ENCODE measurements around the gene AGBL1.
"Not testable (repeated sequence)": the region's sequence is repeated elsewhere in the genome, so short reads cannot be mapped to it uniquely, and the experiment has no call there.

AGBL1 gene

DNA sequence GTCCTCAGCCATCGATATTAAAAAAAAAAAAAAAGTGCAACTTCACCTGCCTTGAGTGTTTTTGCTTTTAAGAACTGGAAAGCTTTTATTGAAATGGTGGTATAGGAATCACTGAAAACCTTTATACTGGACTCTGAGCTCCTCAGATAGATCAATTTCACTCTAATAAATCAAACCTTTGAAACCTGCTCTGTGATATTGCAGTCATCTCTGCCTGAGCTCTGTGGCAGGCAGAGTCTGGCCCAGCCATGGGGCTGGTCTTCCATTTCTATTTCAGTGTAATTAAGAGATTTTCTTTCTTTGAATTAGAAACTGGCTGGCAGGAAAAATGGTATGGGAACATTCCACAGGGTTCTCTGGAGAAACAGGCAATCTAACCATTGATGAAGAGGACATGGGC, 762.5 kb downstream of the AGBL1 start:
- DNase-seq: no peak

DNA sequence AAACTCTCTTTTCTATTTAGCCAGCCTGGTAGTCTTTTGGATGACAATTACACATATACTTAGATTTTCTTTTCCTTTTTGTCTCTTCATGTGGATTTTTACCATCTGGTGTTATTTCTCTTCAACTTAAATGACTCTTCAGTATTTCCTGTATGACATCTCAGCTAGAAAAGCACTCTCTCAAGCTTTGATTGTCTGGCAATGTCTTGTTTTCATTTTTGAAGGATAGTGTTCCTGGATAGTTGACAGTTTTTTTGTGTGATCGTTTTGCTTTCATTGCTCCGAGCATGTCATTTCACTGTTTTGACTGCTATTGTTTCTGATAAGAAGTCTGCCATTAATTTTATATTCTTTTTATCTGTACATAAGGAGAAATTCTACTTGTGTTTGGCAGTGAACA, 766.4 kb downstream of the AGBL1 start:
- no peak for DNase-seq

DNA sequence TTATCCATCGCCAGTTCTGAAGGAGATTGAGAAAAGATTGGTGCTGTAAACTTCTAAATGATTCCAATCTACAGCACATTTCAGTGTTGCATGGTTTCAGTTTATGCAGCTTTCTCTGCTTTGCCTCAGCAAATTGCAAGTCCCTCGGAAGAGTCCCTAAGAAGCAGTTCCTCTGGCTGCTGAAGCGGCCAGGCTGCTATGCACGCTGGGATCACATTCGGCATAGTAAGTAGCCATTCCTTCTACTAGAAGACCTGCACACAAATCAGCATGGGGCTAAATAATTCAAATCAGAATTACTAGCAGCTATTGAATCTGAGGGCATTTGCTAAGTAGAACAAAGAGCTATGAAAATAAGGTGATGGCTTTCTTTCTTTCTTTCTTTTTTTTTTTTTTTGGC, 769.5 kb downstream of the AGBL1 start:
- no peak for DNase-seq

DNA sequence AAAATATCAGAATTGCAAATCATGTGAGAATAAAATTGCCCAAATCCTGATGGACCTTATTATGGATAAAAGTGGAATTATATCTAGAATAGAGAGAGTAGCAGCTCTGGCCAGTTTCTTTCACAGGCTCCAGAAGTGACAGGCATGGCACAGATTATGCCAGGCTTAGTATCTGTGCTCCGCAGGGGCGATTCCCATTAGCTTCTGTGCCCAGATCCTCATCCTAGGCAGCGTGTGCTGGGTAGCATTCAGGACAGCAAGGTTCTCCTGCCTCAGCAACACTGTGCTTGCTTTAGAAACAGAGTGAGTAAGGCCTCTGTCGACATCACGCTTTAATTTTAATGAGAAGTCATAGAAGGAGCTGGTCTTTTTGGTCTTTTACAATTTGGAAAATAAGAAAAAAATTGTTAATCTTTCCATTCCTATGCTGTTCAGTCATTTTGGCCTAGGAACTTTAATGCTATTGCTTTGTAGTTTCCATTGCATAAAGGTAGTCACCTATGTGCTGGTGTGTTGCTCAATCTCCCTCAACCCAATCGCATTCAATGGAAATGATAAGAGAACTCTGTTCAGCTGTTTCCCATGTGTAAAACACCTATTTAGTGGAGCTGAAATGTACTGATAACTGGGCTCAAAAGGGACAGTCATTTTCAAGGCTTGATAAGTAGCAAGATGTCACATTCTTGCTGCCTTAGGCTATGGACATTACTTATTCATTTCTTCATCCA, 770.1 kb downstream of the AGBL1 start:
- DNase-seq: no peak

DNA sequence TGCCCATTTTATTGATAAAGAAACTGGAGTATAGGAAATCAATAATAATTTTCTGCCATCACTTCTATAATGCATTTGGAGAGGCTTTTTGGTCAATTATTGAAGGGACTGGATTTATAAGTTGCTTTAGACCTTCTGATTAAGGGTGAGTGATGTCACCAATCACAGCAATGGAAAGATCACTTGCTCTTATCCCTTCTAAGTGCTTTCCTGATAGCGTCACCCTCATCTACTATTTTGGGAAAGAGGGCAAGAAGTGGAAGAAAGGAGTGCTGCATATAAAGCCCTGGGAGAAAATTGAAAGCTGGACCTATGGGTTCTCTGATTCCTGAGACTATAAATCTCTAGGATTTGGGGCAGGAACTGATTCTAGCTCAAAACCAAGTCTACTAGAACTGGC, 771.3 kb downstream of the AGBL1 start:
- no peak for DNase-seq

DNA sequence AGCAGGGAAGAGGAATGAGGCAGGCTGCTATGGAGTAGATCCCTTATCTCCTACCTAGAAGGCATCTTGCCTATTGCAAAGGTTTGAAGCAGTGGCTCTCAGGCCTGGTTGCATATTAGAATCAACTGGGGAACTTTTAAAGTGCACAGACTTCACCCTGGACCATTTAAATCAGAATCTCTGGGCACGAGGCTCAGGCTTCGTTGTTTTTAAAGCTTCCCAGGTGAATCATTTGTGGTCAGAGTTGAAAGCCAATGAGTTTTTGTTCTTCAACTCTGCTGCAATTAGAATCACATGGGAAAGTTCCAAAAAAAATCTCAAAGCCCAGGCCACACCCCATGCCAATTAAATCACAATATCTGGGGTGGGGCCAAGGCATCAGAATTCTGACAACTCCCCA, 773.1 kb downstream of the AGBL1 start:
- no peak for DNase-seq

DNA sequence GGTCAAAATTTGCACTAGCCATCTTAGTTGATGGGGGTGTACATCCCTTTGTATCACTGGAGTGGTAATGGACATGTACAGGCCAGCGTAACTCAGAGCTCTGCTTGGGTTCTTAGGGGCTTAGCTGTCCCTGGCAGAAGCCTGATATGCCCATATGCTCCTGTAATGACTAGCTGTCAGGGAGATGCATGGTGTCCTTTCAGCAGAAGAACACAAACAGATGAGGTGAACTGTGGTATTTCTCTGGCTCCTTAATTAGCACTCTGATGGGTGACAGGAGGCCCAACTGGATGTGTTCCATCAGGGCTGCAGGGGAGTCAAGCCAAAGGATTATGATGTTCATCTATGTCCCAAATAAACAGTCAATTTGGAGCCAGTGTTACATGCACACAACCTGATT, 774.5 kb downstream of the AGBL1 start:
- no peak for DNase-seq

DNA sequence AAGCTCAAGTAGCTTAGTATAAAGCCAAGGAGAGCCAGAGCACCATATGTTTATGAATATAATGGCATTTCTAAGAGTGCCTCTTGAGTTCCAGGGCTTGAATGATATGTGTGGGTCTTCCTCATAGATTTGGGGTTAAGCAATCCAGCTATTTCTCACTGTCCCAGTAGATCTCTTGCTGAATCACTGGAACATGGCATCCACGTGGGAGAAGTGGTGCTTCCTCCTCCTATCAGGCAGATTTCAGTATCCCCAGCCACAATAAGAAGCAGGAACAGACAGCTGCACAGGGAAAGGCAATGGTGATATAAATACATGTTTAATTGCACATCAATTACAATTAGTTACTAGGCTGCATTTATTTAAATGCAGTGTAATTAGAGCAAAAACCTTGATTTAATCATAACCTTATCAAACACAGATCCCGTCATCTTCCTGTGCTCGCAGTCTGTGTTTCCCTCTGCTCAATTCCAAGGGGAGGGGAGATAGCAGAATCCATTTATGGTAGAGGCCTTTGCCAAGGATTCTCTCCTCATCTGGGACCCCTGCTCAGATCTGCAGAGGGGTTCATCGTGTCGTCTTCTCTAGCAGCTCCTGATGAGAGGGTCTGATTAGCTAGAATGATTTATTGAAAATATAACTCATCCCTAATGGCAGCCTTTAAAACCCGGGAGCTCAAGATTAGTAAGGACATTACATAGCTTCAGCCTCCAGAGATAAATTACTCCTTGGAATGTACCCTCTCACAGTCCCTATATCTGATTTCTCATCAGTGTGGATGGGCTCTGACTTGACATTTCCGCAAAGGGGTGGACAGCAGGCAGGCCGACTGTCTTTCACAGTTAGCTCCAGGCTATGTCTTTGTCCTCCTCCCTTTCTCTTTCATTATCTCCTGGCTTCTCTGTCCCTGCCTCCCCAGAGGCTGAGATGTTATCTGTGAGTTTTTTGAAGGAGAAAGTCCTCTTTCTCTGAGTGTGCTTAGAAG, 775.9 kb downstream of the AGBL1 start:
- no peak for DNase-seq

DNA sequence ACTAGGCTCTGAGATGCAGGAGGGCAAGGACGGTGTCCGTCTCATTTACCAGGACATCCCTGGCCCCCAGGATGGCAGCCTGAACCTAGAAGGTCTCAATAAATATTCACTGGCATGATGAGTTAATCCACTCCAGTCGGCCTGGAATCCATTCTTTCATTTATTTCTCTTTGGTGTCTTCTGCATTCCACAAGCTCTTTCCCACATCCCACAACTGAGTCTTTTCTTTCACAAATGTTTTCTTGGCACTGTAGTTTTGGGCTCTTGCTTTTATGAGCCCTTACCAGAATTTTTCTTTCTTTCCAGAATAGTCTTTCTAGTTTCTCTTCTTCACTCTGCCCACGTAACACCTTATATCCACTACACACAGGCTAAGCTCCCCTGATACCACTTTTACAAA, 778.0 kb downstream of the AGBL1 start:
- no peak for DNase-seq

DNA sequence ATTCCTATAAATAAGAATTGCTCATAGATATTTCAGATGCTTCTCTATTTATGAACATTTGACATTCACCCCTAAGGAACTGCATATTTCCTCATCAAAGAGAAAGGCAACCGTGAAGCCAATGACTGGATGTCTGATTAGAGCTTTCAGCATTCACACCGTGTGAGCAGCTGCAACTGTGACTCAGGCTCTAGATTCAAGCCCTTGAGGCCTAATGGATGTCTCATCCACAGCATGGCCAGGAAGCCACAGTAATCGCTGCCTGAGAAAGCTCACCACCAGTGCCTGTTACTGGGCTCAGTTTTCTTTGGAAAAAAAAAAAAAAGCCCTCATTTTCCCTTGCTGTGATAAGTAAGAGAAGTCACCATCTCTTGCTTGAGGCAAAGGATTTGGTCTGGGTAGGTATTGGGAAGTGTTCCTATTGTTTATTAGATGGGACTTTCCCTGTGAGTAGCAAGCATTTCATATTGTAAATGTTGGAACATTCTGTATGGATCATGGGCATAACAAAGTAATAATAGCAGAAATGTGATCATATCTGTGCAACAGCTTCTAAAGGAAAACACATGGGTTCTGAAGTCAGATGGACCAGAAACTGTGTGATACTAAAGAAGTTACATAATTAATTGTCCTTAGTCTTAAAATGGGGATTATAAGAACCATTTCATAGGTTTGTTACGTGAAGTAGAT, 783.7 kb downstream of the AGBL1 start:
- no peak for DNase-seq

DNA sequence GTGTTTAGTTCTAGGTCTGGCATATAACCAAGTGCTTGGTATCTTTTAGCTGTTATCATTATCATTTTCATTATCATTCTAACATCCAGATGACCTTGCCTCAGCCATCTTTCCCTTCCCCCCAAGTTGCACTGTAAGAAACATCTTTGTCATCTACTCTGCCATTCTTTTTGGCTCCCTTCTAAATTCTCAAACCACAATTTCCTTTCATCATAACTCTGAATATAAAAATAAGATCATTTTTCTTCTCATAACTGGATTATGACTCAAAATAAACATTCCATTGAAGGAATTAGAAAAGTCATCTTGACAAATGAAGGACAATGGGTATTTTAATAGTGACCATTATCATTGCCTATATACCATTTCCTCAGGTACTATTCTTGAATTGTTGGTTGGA, 786.2 kb downstream of the AGBL1 start:
- no peak for DNase-seq

DNA sequence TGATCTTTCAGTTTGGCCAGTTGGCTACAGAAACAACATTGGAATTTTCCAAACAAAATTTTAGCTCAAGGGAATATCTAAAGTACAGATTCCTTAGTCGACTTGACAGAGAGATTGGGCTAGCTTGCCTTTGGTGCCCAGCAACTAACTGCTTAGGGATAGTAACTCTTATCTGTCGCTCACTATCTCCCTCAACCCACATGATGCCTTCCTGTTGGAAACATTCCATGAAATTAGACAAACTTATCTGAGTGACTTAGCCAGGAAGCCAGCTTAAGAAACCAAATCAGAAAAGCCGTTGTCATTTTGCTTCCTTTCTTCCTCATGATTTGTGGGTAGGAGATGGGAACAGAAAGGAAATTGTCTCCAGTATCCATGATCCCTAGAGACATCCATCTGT, 791.2 kb downstream of the AGBL1 start:
- DNase-seq: no peak

DNA sequence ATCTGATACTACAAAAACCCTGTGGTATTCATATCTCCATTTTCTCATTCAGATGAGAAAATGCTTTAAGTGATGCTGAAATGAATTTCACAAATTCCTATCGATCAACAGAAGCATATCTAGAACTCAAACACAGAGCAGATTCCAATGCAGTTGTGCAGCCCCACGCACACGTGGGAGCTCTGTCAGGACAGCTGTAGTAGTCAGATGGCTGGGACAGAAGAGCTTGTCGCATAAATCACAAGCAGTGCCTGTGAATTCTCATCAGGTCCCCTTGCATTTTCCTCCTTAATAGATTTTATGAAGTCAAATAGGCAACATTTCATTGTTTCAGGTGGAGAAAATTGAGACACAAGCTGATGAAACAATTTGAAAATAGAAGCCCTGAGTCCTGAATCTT, 792.3 kb downstream of the AGBL1 start:
- DNase-seq: no peak

DNA sequence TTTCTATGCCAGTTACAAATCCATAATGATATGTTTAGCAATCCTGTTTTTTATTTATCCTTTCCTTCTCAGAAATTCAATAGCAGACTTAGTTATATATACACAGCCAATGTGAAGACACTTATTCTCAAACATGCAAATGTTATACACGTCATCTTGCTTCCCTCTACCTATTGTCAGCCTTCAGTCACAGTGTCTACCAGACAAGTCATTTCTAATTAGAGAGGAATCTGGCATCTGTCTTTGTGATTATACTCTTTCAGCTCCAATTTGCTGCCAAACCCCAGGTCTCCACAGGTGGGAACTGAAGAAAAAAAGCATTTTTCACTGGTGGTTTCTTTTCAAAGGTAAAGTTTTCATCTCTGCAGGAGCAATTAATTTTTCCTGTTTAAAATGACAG, 793.1 kb downstream of the AGBL1 start:
- no peak for DNase-seq

DNA sequence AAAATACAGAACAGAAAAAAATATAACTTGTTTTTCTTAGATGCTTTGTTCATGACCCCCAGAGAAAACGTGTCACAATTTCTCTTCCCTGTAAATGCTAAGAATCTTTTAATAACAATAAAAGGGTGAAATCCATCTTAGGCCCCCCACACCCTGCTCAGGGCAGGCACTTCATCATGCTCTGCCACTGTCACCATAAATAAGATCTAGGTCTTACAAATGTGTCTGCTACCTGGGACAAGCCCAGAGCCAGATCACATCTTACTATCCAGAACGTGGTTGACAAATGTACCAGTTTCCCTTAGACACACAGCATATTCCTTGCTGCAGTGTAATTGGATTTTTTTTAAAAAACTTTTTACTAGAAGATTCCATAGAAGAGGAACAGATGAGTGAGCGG, 795.4 kb downstream of the AGBL1 start:
- no peak for DNase-seq

DNA sequence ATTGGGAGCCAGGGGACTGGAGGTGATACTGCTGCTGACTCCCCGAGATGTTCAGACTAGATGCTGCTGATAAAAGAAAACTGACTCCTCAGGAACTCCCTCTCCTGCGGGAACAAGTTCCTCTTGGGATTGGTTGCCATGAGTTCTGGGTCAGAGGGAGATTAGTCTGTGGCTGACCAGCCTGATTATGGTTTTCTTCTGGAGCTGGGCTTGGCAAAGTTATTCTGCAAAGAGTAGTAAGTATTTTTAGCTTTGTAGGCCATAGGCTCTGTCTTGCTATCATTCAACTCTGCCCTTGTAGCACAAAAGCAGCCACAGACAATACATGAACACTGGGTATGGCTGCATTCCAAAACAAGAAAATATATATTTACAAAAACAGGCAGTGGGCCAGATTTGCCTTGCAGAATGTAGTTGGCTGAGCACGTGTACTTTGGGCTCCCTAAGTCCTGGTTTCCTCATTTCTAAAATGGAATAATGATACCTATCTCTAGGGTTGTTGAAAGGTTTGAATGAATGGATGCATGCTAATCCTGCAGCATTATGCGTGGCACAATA, 796.8 kb downstream of the AGBL1 start:
- DNase-seq: no peak

DNA sequence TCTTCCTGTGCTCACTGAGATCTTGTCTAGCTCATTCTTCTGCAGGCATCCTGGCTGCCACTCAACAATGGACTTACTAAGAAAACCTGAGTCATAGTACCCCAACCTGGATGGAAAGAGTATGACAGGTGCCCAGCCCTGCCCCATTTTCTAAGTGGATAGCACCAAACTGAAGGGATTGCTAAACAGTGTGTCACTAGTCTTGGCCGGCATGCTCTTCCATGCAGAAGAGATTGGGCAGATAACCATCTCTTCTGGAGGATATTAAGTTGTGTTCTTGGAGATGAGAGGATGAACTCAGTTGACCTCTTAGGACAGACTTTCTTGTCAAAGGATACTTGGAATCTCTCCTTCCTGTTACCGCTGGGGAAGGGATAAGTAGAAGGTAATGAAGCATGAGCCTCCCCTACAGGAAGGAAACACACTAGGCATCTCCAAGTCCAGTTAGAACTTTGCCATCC, 797.5 kb downstream of the AGBL1 start:
- no peak for DNase-seq

DNA sequence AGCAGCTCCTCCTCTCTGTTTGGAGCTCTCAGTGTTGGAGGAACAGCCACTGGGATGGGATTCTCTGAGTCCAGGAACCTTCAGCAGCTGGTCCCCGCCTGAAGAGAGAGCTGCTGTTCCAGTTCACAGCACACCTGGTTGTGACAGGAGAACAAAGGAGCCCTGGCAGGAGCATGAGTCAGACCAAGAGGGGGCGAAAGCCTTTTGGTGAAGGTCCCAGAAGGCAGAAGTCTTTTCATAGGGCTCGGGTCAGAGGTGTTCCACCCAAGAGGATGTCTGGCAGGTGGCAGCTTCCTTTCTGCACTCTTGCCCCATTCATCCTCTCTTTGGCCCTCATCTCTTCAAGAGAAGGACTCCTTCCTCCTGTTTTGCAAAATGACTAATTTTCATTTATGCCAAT, 799.2 kb downstream of the AGBL1 start:
- not testable (repeated sequence) for DNase-seq

DNA sequence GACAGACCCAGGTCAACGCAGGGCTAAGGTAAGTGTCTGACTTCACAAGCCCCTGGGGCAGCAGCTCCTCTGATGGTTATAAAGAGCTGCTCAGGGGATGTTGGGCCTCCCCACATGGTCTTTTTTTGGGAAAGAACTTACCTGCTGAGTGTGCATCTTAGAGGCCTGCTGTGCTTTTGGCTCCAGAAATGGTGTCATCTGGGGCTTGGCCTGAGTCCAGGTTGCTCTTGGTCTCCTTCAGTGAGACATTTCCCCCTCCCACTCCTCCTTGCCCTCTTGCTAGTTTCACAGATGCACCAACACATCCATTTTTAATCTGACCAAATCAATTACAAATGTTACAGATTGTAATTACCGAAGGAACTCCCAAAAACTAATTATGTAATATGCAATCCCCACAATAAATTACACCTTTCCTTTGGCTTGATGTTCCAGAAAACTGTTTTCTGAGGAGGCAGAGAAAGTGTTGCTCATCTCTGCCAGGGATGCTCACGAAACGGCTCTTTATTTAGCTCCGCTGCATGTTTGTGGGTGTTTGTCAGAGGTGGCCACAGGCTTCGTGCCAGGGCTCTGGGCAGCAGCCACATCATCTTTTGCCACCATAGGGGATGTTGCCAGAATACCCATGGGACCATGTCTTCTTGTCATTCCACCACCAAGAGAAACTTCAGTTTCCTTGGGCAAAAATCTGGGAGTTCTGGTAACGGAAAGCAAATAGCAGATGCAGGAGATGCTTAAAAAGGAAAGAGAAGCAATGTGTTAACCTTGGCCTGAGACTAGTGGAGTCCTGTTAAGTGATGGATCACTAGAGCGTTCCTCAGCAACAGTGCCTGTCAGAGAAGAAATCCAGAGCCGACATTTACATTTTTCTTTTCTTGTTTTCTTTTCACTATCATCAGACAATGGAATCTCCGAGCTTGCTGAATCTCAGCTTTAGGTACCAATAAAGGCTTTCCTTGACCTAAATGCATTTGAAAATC, 799.9 kb downstream of the AGBL1 start:
- no peak for DNase-seq

DNA sequence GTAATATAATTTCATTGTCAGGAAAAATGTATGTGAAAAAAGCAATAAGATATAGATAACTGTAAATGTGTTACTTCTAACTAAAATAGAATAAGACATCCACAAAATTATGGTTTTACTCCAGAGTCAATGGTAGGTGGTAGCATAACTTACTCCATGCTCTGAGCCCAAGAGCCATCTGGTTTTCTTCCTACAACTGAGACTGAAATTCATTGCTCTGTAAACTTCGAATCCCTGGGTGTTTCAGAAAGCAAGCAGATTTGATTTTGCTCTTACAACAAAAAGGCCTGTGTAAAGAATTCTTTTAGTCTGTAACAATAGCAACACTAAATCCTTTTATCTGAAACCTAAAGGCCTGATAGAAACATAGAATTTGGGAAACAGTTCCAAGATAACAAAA, 805.9 kb downstream of the AGBL1 start:
- DNase-seq: no peak

DNA sequence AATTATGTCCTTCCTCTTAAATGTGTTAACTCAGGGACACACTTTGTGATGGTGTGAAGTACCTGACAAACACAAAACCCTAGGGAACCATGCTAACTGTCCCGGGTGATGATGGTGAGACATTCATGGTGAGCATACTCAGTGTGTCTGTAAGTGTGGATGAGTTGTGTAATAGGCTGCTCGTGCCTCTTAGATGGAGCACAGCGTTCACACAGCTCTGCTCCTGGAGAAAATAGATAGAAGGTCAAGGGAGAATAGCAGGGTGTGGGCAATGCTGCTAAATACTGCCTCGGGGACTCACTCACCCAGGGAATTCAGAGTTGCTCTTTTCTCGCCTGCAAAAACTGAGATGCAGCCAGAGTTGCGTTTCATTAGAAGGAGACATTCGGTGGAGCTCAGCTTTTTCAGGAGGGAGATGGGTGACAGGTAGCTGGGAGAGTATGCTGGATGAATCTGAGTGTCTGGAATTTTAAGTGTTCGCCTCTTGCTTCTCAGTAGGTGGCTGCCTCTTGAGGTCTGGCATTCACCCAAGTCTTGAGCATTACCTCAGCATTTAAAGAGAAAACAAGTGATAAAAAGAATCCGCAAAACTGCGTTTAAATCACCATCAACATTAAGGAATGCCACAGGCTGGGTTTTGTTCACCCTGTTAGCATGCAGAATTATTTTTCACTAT, 813.2 kb downstream of the AGBL1 start:
- no peak for DNase-seq

Measured in stimulated activated naive CD4-positive, alpha-beta T cell (primary cell).